ENCODE results near the gene TMEM179.
"Not testable (repeated sequence)": the region's sequence is repeated elsewhere in the genome, so short reads cannot be mapped to it uniquely, and the experiment has no call there.

TMEM179 gene

GRCh38 chr14:104585966-104586697 lies 18.4 kb downstream of the TMEM179 start:
- DNase-seq = no peak

- no peak for DNase-seq
These were observed 20.0 kb downstream of the TMEM179 start for GRCh38 chr14:104584557-104584956.

- no peak for DNase-seq
These were observed 20.9 kb downstream of the TMEM179 start for GRCh38 chr14:104583424-104584306.

GRCh38 chr14:104582662-104583061 lies 21.9 kb downstream of the TMEM179 start:
- no peak for DNase-seq

- DNase-seq = no peak
These were observed 22.6 kb downstream of the TMEM179 start for GRCh38 chr14:104582005-104582404.

GRCh38 chr14:104581521-104581920 lies 23.1 kb downstream of the TMEM179 start:
- DNase-seq = no peak

GRCh38 chr14:104580961-104581360 lies 23.6 kb downstream of the TMEM179 start:
- DNase-seq = no peak

- DNase-seq = not testable (repeated sequence)
These were observed 24.6 kb downstream of the TMEM179 start for GRCh38 chr14:104579939-104580338.

- no peak for DNase-seq
These were observed 25.1 kb downstream of the TMEM179 start, which contains the start of gene C14orf180 for GRCh38 chr14:104579507-104579906. C14orf180 (plus strand) TSS chr14:104579764; CDS start chr14:104586431, 6,667 bp downstream.

GRCh38 chr14:104578321-104578720 lies 26.3 kb downstream of the TMEM179 start:
- DNase-seq = no peak

GRCh38 chr14:104577847-104578301 lies 26.7 kb downstream of the TMEM179 start:
- no peak for DNase-seq

- no peak for DNase-seq
These were observed 27.1 kb downstream of the TMEM179 start for GRCh38 chr14:104577426-104577825.

- DNase-seq = no peak
These were observed 27.6 kb downstream of the TMEM179 start for GRCh38 chr14:104576970-104577332.

- no peak for DNase-seq
These were observed 28.2 kb downstream of the TMEM179 start for GRCh38 chr14:104576232-104576969.

- DNase-seq = no peak
These were observed 29.5 kb downstream of the TMEM179 start for GRCh38 chr14:104574978-104575583.

GRCh38 chr14:104574536-104574935 lies 30.0 kb downstream of the TMEM179 start:
- no peak for DNase-seq

GRCh38 chr14:104573930-104574329 lies 30.6 kb downstream of the TMEM179 start:
- no peak for DNase-seq

- no peak for DNase-seq
These were observed 31.9 kb downstream of the TMEM179 start for GRCh38 chr14:104572668-104573067.

GRCh38 chr14:104572024-104572626 lies 32.4 kb downstream of the TMEM179 start:
- DNase-seq = no peak

- no peak for DNase-seq
These were observed 33.3 kb downstream of the TMEM179 start for GRCh38 chr14:104571246-104571645.

GRCh38 chr14:104569435-104569834 lies 35.1 kb downstream of the TMEM179 start:
- no peak for DNase-seq

- no peak for DNase-seq
These were observed 36.0 kb downstream of the TMEM179 start for GRCh38 chr14:104568620-104569019.

GRCh38 chr14:104567957-104568225 lies 36.7 kb downstream of the TMEM179 start:
- DNase-seq = no peak

Data from AML-193 (cell line).